HepG2 (cell line): ENCODE data around the gene SETD1A. TPM values are rescaled to one million over a fixed set of nuclear protein-coding genes. Genes with fewer than 3 reads are reported as not detected.

Experiments used
- ATRX ChIP-seq: sonication (generic); formaldehyde crosslinking; IDR thresholded peaks from 2 replicates; pipeline ENCODE4 v1.4.0; 2020; ENCODE audit warnings: missing genetic modification reagents, borderline replicate concordance
- DPF2 ChIP-seq: sonication (generic); formaldehyde crosslinking; IDR thresholded peaks from 2 replicates; pipeline ENCODE4 v1.4.0; 2020; ENCODE audit warnings: mild to moderate bottlenecking, low read depth, missing genetic modification reagents, borderline replicate concordance
- EP300 ChIP-seq, 3 experiments: sonication (generic) in 1 of 3; formaldehyde crosslinking in 1 of 3; IDR thresholded peaks; 2 replicates each; pipeline versions ENCODE4 v1.5.1 to v1.6.1; 2011 to 2020; ENCODE audit warnings: low read depth in 2 of 3, low read length in 2 of 3, borderline replicate concordance in 1 of 3, improper control_type of control experiment in 1 of 3, mild to moderate bottlenecking in 1 of 3, missing genetic modification reagents in 1 of 3, moderate library complexity in 1 of 3
- ESRRA ChIP-seq: sonication (generic); formaldehyde crosslinking; IDR thresholded peaks from 2 replicates; pipeline ENCODE4 v1.5.1; 2020; ENCODE audit warnings: mild to moderate bottlenecking, low read depth, missing genetic modification reagents
- FOSL2 ChIP-seq: sonication (generic); formaldehyde crosslinking; IDR thresholded peaks from 2 replicates; pipeline ENCODE4 v1.4.0; 2020; ENCODE audit warnings: missing genetic modification reagents
- FOXA1 ChIP-seq, 2 experiments: fragments of 450-650 bp in 1 of 2; sonication (generic) in 1 of 2; formaldehyde crosslinking in 1 of 2; IDR thresholded peaks; 2 replicates each; pipeline versions ENCODE4 v1.4.0 to v1.6.1; 2016 to 2020; ENCODE audit warnings: missing genetic modification reagents in 1 of 2
- HDAC2 ChIP-seq: sonication (generic); formaldehyde crosslinking; IDR thresholded peaks from 2 replicates; pipeline ENCODE4 v1.4.0; 2020; ENCODE audit warnings: missing genetic modification reagents
- IRF2 ChIP-seq: IDR thresholded peaks from 2 replicates; pipeline ENCODE4 v1.6.1; 2018; ENCODE audit warnings: missing genetic modification reagents, missing compliant biosample characterization
- IRF9 ChIP-seq: sonication (generic); formaldehyde crosslinking; IDR thresholded peaks from 2 replicates; pipeline ENCODE4 v1.8.0; 2022; ENCODE audit warnings: missing genetic modification reagents, mild to moderate bottlenecking, borderline replicate concordance
- NCOR1 ChIP-seq: fragments of 200-600 bp; sonication (generic); IDR thresholded peaks from 2 replicates; pipeline ENCODE4 v1.7.0; 2017; ENCODE audit warnings: antibody characterized with exemption, low read length, borderline replicate concordance
- PHF21A ChIP-seq: sonication (generic); formaldehyde crosslinking; IDR thresholded peaks from 2 replicates; pipeline ENCODE4 v1.5.0; 2020; ENCODE audit warnings: mild to moderate bottlenecking, missing genetic modification reagents
- REST ChIP-seq, 2 experiments: IDR thresholded peaks; 2 replicates each; pipeline ENCODE4 v1.6.1; 2011 to 2012; ENCODE audit warnings: low read length in 2 of 2, borderline replicate concordance in 1 of 2, low read depth in 1 of 2, mild to moderate bottlenecking in 1 of 2, moderate library complexity in 1 of 2
- SAP130 ChIP-seq: IDR thresholded peaks from 2 replicates; pipeline ENCODE4 v1.6.1; 2016; ENCODE audit warnings: low read depth
- SP5 ChIP-seq: IDR thresholded peaks from 2 replicates; pipeline ENCODE4 v1.6.1; 2016; ENCODE audit warnings: low read depth, borderline replicate concordance
- STAT6 ChIP-seq: sonication (generic); formaldehyde crosslinking; IDR thresholded peaks from 2 replicates; pipeline ENCODE4 v1.4.0; 2020; ENCODE audit warnings: missing genetic modification reagents, mild to moderate bottlenecking, borderline replicate concordance
- TEF ChIP-seq: sonication (generic); formaldehyde crosslinking; IDR thresholded peaks from 2 replicates; pipeline ENCODE4 v1.5.0; 2020; ENCODE audit warnings: missing genetic modification reagents
- ZFP91 ChIP-seq: sonication (generic); formaldehyde crosslinking; IDR thresholded peaks from 2 replicates; pipeline ENCODE4 v1.9.0; 2022; ENCODE audit warnings: missing genetic modification reagents, mild to moderate bottlenecking, borderline replicate concordance
- ZNF460 ChIP-seq: sonication (generic); formaldehyde crosslinking; IDR thresholded peaks from 2 replicates; pipeline ENCODE4 v1.5.1; 2020; ENCODE audit warnings: missing genetic modification reagents, mild to moderate bottlenecking, borderline replicate concordance
- ZNF737 ChIP-seq: sonication (generic); formaldehyde crosslinking; IDR thresholded peaks from 2 replicates; pipeline ENCODE4 v1.5.0; 2020; ENCODE audit warnings: missing genetic modification reagents, mild to moderate bottlenecking, borderline replicate concordance
- polyA plus RNA-seq, 8 experiments: library from polyadenylated mRNA; depleted of rRNA in 3 of 8; stranded (reverse) in 7 of 8; unstranded in 1 of 8; fragments of >200 nt; fragmentation: Illumina TruSeq in 4 of 8; extraction: Trizol in 4 of 8; gene quantifications; 2 replicates each; pipeline versions ENCODE4 v1.2.1 to v1.2.3, GENCODE V29; 2011 to 2016; ENCODE audit warnings: low read depth in 4 of 8, missing spikeins in 1 of 8, mixed read lengths in 1 of 8; ENCODE audit not compliant: insufficient read depth in 1 of 8
- total RNA-seq, 5 experiments: library from RNA; depleted of rRNA; stranded (reverse); fragments of >200 nt; fragmentation: Illumina TruSeq; extraction: Trizol; gene quantifications; 2 replicates each; pipeline ENCODE4 v1.2.3, GENCODE V29; 2016; ENCODE audit warnings: low read depth in 1 of 5

Gene SETD1A
- total and polyA plus RNA-seq, 2 of the 13 experiments (the other 11 are each of a cell fraction or from before 2014, with no cell fraction given), result 3.8 to 5.6 TPM

- peak in 1 of 2 experiments; percentile 30; a peak in 1 of 4 replicates for TF ChIP-seq REST (IDR thresholded peaks at IDR 0.05; ENCODE audit: borderline replicate concordance in 1 of 2, low read depth in 1 of 2, low read length in 2 of 2)
- TF ChIP-seq FOSL2, result 0 out of 2 replicates have a peak, but pooled peaks have one; percentile 14
- no peak for TF ChIP-seq FOXA1 (IDR thresholded peaks at IDR 0.05)
- 0 out of 2 replicates have a peak, but pooled peaks have one; percentile 16 for TF ChIP-seq FOXA1 (CRISPR knock-in tag; IDR thresholded peaks at IDR 0.05)
- TF ChIP-seq IRF9 (CRISPR knock-in tag), result 0 out of 2 replicates have a peak, but pooled peaks have one; percentile 1
- TF ChIP-seq EP300 (IDR thresholded peaks at IDR 0.05; ENCODE audit: low read depth in 2 of 2, low read length in 2 of 2), result peak in 1 of 2 experiments; percentile 39; a peak in 2 of 4 replicates
- no peak for TF ChIP-seq EP300 (CRISPR knock-in tag; IDR thresholded peaks at IDR 0.05; ENCODE audit: borderline replicate concordance)
- no peak for TF ChIP-seq ZFP91 (CRISPR knock-in tag)
- no peak for TF ChIP-seq ZNF737
- no peak for TF ChIP-seq ATRX (CRISPR knock-in tag)
- TF ChIP-seq PHF21A (CRISPR knock-in tag), result peak; percentile 70
- no peak for TF ChIP-seq ESRRA (CRISPR knock-in tag)
- TF ChIP-seq TEF (CRISPR knock-in tag), result peak; percentile 15; the same call in 1 of the 2 replicates
- TF ChIP-seq DPF2 (CRISPR knock-in tag), result 0 out of 2 replicates have a peak, but pooled peaks have one; percentile 30
- TF ChIP-seq ZNF460 (CRISPR knock-in tag), result no peak
- 0 out of 2 replicates have a peak, but pooled peaks have one; percentile 27 for TF ChIP-seq STAT6 (CRISPR knock-in tag)
- no peak for TF ChIP-seq HDAC2 (CRISPR knock-in tag)
- no peak for TF ChIP-seq SP5 (CRISPR knock-in tag)
- peak; percentile 54; the same call in 1 of the 2 replicates for TF ChIP-seq SAP130 (CRISPR knock-in tag)
- peak; percentile 85 for TF ChIP-seq NCOR1
- TF ChIP-seq IRF2 (CRISPR knock-in tag), result no peak
Measured at GRCh38 chr16:30954993-30955392, 2.6 kb upstream of the SETD1A start (continued).
